Activated CD8-positive, alpha-beta memory T cell treated with anti-CD3 and anti-CD28 coated beads for 36 hours (primary cell): ENCODE results near the gene SPATA19. TPM values are rescaled to one million over a fixed set of nuclear protein-coding genes. Genes with fewer than 3 reads are reported as not detected.

Experiments used
- CTCF ChIA-PET: fragments of 350-600 bp; sonication (Branson Sonifier 250); formaldehyde crosslinking; loops from one replicate; lab custom pipeline; 2021; ENCODE audit warnings: antibody characterized with exemption; lab: Charles Lee
- POLR2A ChIA-PET: fragments of 350-600 bp; sonication (Branson Sonifier 250); formaldehyde crosslinking; loops from one replicate; lab custom pipeline; 2021; ENCODE audit warnings: antibody characterized with exemption; lab: Charles Lee
- total RNA-seq, 2 experiments: library from RNA; stranded (reverse); gene quantifications; one replicate each; pipeline ENCODE4 v1.2.3, GENCODE V29; 2021

The SPATA19 gene
- total RNA-seq, 2 experiments from 2014 or later = not detected

GRCh38 chr11:133796043-133796795 lies 49.1 kb downstream of the SPATA19 start:
- ChIA-PET CTCF (interaction anchor here (0.7 kb wide), 1 partner anchor 661 kb away, joined by 3 read pairs; no protein-coding TSS in a partner anchor), POLR2A (no interaction called here)

GRCh38 chr11:133795088-133795487 lies 50.2 kb downstream of the SPATA19 start:
- ChIA-PET CTCF (no interaction called here), POLR2A (no interaction called here)

GRCh38 chr11:133794205-133794604 lies 51.1 kb downstream of the SPATA19 start:
- POLR2A ChIA-PET = no interaction called here
- CTCF ChIA-PET = no interaction called here

GRCh38 chr11:133793271-133794035 lies 51.9 kb downstream of the SPATA19 start:
- CTCF ChIA-PET = no interaction called here
- POLR2A ChIA-PET = no interaction called here

GRCh38 chr11:133790995-133791394 lies 54.3 kb downstream of the SPATA19 start:
- ChIA-PET CTCF (no interaction called here), POLR2A (no interaction called here)

Other genes starting within 250 kb of the SPATA19 start
- 10 to 100 TPM; 20.0 to 23.1 TPM for gene IGSF9B, start 111.5 kb upstream of the SPATA19 start, total RNA-seq
- gene JAM3, start 223.6 kb upstream of the SPATA19 start, total RNA-seq = 10 to 100 TPM; 14.6 to 15.0 TPM